HG03045 (cell line): Measurements from ENCODE around the gene CEACAM19.
"Not testable (repeated sequence)": the region's sequence is repeated elsewhere in the genome, so short reads cannot be mapped to it uniquely, and the experiment has no call there.

ENCODE experiments used
- ATAC-seq: cut with Tn5 transposase; IDR thresholded peaks from one replicate; pipeline ENCODE4 v1.9.1; 2021; ENCODE audit warnings: mild to moderate bottlenecking, moderate library complexity; ENCODE audit not compliant: unreplicated experiment

Gene CEACAM19

DNA sequence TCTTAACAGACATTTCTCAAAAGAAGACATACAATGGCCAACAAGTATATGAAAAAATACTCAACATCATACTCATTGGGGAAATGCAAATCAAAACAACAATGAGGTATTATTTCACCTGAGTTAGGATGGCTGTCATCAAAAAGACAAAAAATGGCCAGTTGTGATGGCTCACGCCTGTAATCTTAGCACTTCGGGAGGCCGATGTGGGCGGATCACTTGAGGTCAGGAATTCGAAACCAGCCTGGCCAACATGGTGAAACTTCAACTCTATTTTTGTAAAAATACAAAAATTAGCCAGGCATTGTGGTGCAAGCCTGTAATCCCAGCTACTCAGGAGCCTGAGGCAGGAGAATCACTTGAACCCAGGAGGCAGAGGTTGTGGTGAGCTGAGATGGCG is 49.7 kb downstream of the CEACAM19 start:
- ATAC-seq: no peak

DNA sequence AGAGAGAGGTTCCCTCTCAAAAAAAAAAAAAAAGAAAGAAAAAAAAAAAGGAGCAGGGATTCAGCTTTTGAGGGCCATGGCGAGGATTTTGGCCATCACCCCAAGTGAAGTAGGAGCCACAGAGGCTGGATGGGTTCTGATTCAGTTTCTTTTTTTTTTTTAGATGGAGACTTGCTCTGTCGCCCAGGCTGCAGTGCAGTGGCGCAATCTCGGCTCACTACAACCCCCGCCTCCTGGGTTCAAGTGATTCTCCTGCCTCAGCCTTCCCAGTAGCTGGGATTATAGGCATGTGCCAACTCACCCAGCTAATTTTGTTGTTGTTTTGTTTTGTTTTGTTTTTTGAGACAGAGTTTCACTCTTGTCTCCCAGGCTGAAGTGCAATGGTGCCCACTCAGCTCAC is 50.1 kb downstream of the CEACAM19 start:
- ATAC-seq: not testable (repeated sequence)

GRCh38 chr19:44722131-44723121 is 51.1 kb downstream of the CEACAM19 start:
- ATAC-seq: no peak

DNA sequence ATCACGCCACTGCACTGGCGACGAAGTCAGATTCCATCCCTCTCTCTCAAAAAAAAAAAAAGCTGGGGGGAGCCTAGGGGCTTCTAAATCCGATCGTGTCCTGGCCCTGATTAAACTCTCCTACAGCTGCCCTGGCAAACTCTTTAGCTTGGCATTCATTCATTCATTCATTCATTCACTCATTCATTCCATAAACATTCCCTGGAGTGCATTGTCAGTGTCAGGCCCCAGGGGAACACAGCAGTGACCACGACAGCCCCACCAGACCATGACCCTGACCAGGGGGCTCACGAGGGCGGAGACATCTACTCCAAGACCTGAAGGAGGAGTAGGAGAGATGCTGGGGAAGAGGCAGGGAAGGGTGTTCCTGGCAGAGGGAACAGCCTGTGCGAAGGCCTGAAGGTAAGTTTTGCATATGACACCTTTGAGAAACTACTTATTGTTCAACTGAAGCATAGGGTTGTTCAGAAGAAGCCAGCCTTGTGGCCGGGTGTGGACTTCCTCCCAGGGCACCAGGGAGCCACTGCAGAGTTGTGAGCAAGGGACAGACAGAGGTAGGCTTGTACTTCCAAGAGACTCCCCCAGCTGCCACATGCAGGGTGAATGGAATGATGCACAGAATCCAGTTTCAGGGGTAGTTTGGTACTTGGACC is 52.1 kb downstream of the CEACAM19 start:
- peak; percentile 37 for ATAC-seq

DNA sequence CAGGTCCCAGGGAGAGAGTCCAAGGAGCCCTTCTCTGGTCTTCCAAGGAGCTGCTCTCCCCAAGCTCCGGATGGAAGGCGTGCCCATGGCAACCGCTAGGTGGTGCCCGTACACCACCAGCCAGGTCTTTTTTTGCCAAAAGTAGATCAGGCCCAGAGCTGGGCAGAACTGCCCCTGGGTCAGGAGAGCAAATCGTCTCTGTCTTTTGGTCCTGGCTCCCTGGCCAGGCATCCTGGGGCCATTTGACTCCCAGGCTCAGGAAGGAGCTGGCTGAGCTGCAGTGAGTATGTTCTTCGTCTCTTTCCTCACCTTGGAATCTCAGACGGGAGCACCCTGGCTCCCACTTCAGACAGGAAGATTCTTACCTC is 52.7 kb downstream of the CEACAM19 start:
- peak; percentile 42 for ATAC-seq

GRCh38 chr19:44725251-44725650 is 54.0 kb downstream of the CEACAM19 start:
- no peak for ATAC-seq

- no peak for ATAC-seq
These were observed 54.4 kb downstream of the CEACAM19 start for GRCh38 chr19:44725684-44726083.

GRCh38 chr19:44726465-44726864 is 55.2 kb downstream of the CEACAM19 start:
- no peak for ATAC-seq

- ATAC-seq: no peak
These were observed 56.9 kb downstream of the CEACAM19 start for GRCh38 chr19:44728178-44728577.

- ATAC-seq: no peak
These were observed 58.3 kb downstream of the CEACAM19 start for GRCh38 chr19:44729516-44730033.

- no peak for ATAC-seq
These were observed 59.8 kb downstream of the CEACAM19 start for GRCh38 chr19:44731081-44731480.

DNA sequence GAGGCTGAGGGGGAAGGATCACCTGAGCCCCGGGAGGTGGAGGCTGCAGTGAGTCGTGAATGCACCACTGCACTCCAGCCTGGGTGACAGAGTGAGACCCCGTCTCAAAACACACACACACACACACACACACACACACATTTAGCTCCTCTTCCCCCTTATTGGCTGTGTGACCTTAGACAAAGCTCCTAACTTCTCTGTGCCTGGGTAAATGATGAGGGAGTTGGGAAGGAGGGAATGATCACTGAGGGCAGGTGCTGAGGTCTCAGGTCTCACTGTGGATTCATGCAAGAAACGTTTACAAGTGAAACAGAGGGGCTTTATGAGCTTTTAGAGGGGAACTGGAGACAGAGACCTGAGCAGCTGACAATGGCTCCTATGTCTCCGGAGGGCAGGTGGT is 60.3 kb downstream of the CEACAM19 start:
- ATAC-seq: no peak

GRCh38 chr19:44732235-44733014 is 61.1 kb downstream of the CEACAM19 start:
- ATAC-seq: no peak
